Stimulated activated CD8-positive, alpha-beta memory T cell treated with anti-CD3 and anti-CD28 coated beads, Interleukin-7, amount 100 ng/mL, for 48 hours (primary cell): Measurements from ENCODE around the gene RIMBP2.

Experiments
- DNase-seq, 2 donors: peaks; one replicate each; pipeline ENCODE4 v3.0.0-alpha.2; 2020; ENCODE audit warnings: low read depth in 1 of 2; ENCODE audit errors: extremely low read depth in 1 of 2

RIMBP2 gene

DNA sequence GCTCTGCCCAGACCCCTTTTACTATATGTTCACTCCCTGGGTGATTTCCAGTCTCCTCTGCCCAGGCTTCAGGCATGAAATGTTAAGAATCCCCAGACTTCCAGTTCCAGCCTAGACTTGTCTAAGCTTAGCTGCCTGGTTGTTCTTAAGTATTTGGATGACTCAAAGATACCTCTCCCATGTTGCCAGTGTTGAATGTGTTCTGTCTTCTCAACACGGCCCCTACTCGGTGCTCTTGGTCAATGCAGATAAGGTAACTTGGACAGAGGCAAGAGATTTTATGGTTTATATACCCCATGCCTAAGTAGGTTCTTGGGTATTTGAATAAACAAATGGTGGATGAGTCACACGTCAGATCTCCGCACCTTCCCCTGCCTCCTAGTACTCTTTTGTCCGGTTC is 364.8 kb downstream of the RIMBP2 start:
- no peak for DNase-seq

- no peak for DNase-seq
Observed at GRCh38 chr12:130350715-130351114, 365.4 kb downstream of the RIMBP2 start.

DNA sequence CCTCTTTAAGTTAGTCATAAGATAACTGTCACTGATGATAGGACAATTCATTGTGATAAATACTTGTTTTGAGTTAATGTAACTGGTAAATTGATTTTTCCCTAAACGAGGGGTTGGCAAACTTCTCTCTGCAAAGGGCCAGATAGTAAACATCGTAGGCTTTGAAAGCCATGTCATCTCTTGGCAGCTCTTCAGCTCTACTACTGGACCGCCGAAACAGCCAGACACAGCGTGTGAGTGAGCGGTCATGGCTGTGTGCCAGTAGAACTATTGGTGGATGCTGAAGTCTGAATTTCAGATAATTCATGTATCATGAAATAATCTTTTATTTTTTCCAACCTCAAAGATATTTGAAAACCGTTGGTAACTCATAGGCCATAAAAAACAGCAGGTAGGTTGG is 368.5 kb downstream of the RIMBP2 start:
- DNase-seq = no peak
